ENCODE results near the gene RALGDS.

The RALGDS gene

GRCh38 chr9:133107245-133107722 lies 13.8 kb downstream of the RALGDS start:
- TF ChIP-seq REST (IDR thresholded peaks at IDR 0.05; ENCODE audit: low read depth) (no peak), TEAD4 (IDR thresholded peaks at IDR 0.05) (no peak), ZBTB7A (IDR thresholded peaks at IDR 0.05; ENCODE audit: low read depth) (no peak), CREB1 (IDR thresholded peaks at IDR 0.05; ENCODE audit: low read depth) (no peak), RAD21 (IDR thresholded peaks at IDR 0.05; ENCODE audit: low read depth) (no peak), FOXM1 (IDR thresholded peaks at IDR 0.05; ENCODE audit: borderline replicate concordance, low read depth) (no peak)

GRCh38 chr9:133106511-133107244 lies 14.4 kb downstream of the RALGDS start:
- TF ChIP-seq USF1 (IDR thresholded peaks at IDR 0.05) (no peak), FOXM1 (IDR thresholded peaks at IDR 0.05; ENCODE audit: borderline replicate concordance, low read depth) (no peak), RAD21 (IDR thresholded peaks at IDR 0.05; ENCODE audit: low read depth) (no peak), CREB1 (IDR thresholded peaks at IDR 0.05; ENCODE audit: low read depth) (no peak), REST (IDR thresholded peaks at IDR 0.05; ENCODE audit: low read depth) (no peak), EP300 (IDR thresholded peaks at IDR 0.05; ENCODE audit: borderline replicate concordance) (no peak), YY1 (IDR thresholded peaks at IDR 0.05; ENCODE audit: low read depth) (no peak), TEAD4 (IDR thresholded peaks at IDR 0.05) (no peak), MAX (IDR thresholded peaks at IDR 0.05) (no peak), TCF12 (IDR thresholded peaks at IDR 0.05; ENCODE audit: low read depth) (no peak), CEBPB (IDR thresholded peaks at IDR 0.05) (no peak), ZBTB7A (IDR thresholded peaks at IDR 0.05; ENCODE audit: low read depth) (no peak), EGR1 (IDR thresholded peaks at IDR 0.05) (no peak), NFIC (IDR thresholded peaks at IDR 0.05) (no peak)

GRCh38 chr9:133105461-133105770 lies 15.6 kb downstream of the RALGDS start:
- TF ChIP-seq NFIC (IDR thresholded peaks at IDR 0.05) = no peak
- no peak for TF ChIP-seq REST (IDR thresholded peaks at IDR 0.05; ENCODE audit: low read depth)
- no peak for TF ChIP-seq TAF1 (IDR thresholded peaks at IDR 0.05; ENCODE audit: low read depth)
- TF ChIP-seq FOXM1 (IDR thresholded peaks at IDR 0.05; ENCODE audit: borderline replicate concordance, low read depth) = no peak
- TF ChIP-seq CREB1 (IDR thresholded peaks at IDR 0.05; ENCODE audit: low read depth) = no peak
- no peak for TF ChIP-seq CEBPB (IDR thresholded peaks at IDR 0.05)
- no peak for TF ChIP-seq ZBTB7A (IDR thresholded peaks at IDR 0.05; ENCODE audit: low read depth)
- no peak for TF ChIP-seq RAD21 (IDR thresholded peaks at IDR 0.05; ENCODE audit: low read depth)

GRCh38 chr9:133104718-133105460 lies 16.2 kb downstream of the RALGDS start:
- TF ChIP-seq TEAD4 (IDR thresholded peaks at IDR 0.05) (no peak), TAF1 (IDR thresholded peaks at IDR 0.05; ENCODE audit: low read depth) (no peak), REST (IDR thresholded peaks at IDR 0.05; ENCODE audit: low read depth) (no peak), CREB1 (IDR thresholded peaks at IDR 0.05; ENCODE audit: low read depth) (no peak), EGR1 (IDR thresholded peaks at IDR 0.05) (no peak), FOXM1 (IDR thresholded peaks at IDR 0.05; ENCODE audit: borderline replicate concordance, low read depth) (no peak), MAX (IDR thresholded peaks at IDR 0.05) (no peak)
